Skeletal muscle tissue (tissue), 4 donors: Measurements from ENCODE around the gene EMX1. TPM values are rescaled to one million over a fixed set of nuclear protein-coding genes. Genes with fewer than 3 reads are reported as not detected.

Experiments used
- H3K27ac ChIP-seq: one replicate; pipeline ENCODE4 v1.7.0; 2013; ENCODE audit warnings: mild to moderate bottlenecking, low read depth, low read length, inconsistent platforms
- H3K27me3 ChIP-seq, 3 donors: one replicate each; pipeline ENCODE4 v1.7.0; 2013; ENCODE audit warnings: low read length in 3 of 3; ENCODE audit not compliant: control insufficient read depth in 3 of 3, insufficient read depth in 3 of 3
- H3K36me3 ChIP-seq, 3 donors: one replicate each; pipeline ENCODE4 v1.7.0; 2013; ENCODE audit warnings: low read length in 3 of 3; ENCODE audit not compliant: control insufficient read depth in 3 of 3, insufficient read depth in 3 of 3
- H3K4me1 ChIP-seq, 3 donors: one replicate each; pipeline ENCODE4 v1.7.0; 2013; ENCODE audit warnings: low read length in 3 of 3, mild to moderate bottlenecking in 3 of 3; ENCODE audit not compliant: control insufficient read depth in 3 of 3, insufficient read depth in 3 of 3
- H3K4me3 ChIP-seq, 3 donors: one replicate each; pipeline ENCODE4 v1.7.0; 2013; ENCODE audit warnings: low read length in 3 of 3
- H3K9ac ChIP-seq, 3 donors: one replicate each; pipeline ENCODE4 v1.7.0; 2013; ENCODE audit warnings: low read length in 3 of 3, mild to moderate bottlenecking in 3 of 3, moderate library complexity in 2 of 3, low read depth in 1 of 3
- H3K9me3 ChIP-seq, 3 donors: one replicate each; pipeline ENCODE4 v1.7.0; 2013; ENCODE audit warnings: low read length in 3 of 3; ENCODE audit not compliant: control insufficient read depth in 3 of 3
- total RNA-seq: library from RNA; depleted of rRNA; stranded (reverse); fragments of >200 nt; gene quantifications from one replicate; pipeline ENCODE4 v1.2.3, GENCODE V29; 2014
- donor health status: Osteomylitis.

Gene EMX1
- total RNA-seq, 1 donor from 2014 or later = not detected

DNA sequence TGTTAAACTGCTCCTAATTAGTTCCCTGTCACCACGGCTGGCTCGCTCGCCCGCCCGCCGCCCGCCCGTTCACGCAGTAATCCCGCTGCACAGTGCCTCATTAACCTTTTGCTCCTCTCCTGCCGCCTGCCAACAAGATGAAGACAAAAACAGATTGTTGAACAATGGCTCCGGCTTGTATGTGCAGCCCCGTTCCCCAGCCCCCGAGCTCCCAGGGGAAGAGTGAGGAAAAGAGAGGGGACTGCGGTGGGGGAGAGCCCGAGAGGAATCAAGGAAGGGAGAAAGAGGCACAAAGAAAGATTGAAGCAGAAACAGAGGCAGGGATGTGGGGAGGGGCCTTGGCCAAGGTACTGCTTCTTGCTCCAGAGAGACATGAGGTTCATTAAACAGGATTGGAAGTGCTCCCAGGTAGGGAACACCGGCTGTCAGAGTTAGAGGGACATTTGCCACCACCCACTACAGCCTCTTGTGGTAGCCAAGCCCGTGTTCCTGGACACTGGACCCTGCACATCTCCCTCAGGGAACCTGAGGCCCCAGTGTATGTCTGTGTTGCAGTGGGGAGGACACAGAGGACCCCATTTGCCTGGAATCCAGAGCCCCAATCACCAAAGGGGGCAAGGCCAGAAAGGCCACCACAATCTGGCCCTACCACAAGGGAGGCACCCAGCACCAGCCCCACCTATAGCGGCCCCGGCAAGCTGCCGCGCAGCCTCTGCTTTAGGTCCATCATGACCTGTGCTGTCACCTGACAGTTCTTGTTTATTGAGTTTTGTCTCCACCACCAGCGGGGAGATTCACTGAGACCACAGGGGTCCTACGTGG lies 38.1 kb downstream of the EMX1 start:
- peaks cover 9 to 10% (median 9%) of the 10 kb centered on the region in 3 donors for H3K36me3 ChIP-seq
- H3K9me3 ChIP-seq = no peaks in the 10 kb centered on the region
- H3K4me1 ChIP-seq = no peaks in the 10 kb centered on the region
- H3K9ac ChIP-seq = no peak overlapping the region
- no peak overlapping the region for H3K4me3 ChIP-seq
- H3K27ac ChIP-seq = no peak overlapping the region
- no peaks in the 10 kb centered on the region for H3K27me3 ChIP-seq

GRCh38 chr2:72956050-72956395 lies 38.7 kb downstream of the EMX1 start:
- Histone ChIP-seq H3K4me1 (no peaks in the 10 kb centered on the region), H3K36me3 (peaks cover 9 to 11% (median 9%) of the 10 kb centered on the region in 3 donors), H3K9ac (no peak overlapping the region), H3K27ac (no peak overlapping the region), H3K4me3 (no peak overlapping the region), H3K27me3 (no peaks in the 10 kb centered on the region), H3K9me3 (no peaks in the 10 kb centered on the region)

- no peaks in the 10 kb centered on the region for H3K4me1 ChIP-seq
- no peak overlapping the region for H3K4me3 ChIP-seq
- no peak overlapping the region for H3K27ac ChIP-seq
- no peaks in the 10 kb centered on the region for H3K9me3 ChIP-seq
- H3K9ac ChIP-seq = no peak overlapping the region
- peaks cover 9 to 11% (median 9%) of the 10 kb centered on the region in 3 donors for H3K36me3 ChIP-seq
- H3K27me3 ChIP-seq = no peaks in the 10 kb centered on the region
Measured at GRCh38 chr2:72956936-72957335, 39.6 kb downstream of the EMX1 start.

GRCh38 chr2:72958542-72959385 lies 41.4 kb downstream of the EMX1 start:
- no peak overlapping the region for H3K4me3 ChIP-seq

GRCh38 chr2:72959554-72959953 lies 42.2 kb downstream of the EMX1 start:
- H3K27me3 ChIP-seq = no peaks in the 10 kb centered on the region
- no peaks in the 10 kb centered on the region for H3K9me3 ChIP-seq
- peaks cover 9 to 18% (median 18%) of the 10 kb centered on the region in 3 donors for H3K36me3 ChIP-seq
- H3K4me3 ChIP-seq = no peak overlapping the region
- no peak overlapping the region for H3K27ac ChIP-seq
- no peaks in the 10 kb centered on the region for H3K4me1 ChIP-seq
- H3K9ac ChIP-seq = no peak overlapping the region

More at GRCh38 chr2:72958542-72959385, 41.4 kb downstream of the EMX1 start:
- Histone ChIP-seq H3K9ac (no peak overlapping the region), H3K36me3 (peaks cover 9 to 15% (median 13%) of the 10 kb centered on the region in 3 donors), H3K4me1 (no peaks in the 10 kb centered on the region), H3K9me3 (no peaks in the 10 kb centered on the region), H3K27me3 (no peaks in the 10 kb centered on the region), H3K27ac (no peak overlapping the region)

DNA sequence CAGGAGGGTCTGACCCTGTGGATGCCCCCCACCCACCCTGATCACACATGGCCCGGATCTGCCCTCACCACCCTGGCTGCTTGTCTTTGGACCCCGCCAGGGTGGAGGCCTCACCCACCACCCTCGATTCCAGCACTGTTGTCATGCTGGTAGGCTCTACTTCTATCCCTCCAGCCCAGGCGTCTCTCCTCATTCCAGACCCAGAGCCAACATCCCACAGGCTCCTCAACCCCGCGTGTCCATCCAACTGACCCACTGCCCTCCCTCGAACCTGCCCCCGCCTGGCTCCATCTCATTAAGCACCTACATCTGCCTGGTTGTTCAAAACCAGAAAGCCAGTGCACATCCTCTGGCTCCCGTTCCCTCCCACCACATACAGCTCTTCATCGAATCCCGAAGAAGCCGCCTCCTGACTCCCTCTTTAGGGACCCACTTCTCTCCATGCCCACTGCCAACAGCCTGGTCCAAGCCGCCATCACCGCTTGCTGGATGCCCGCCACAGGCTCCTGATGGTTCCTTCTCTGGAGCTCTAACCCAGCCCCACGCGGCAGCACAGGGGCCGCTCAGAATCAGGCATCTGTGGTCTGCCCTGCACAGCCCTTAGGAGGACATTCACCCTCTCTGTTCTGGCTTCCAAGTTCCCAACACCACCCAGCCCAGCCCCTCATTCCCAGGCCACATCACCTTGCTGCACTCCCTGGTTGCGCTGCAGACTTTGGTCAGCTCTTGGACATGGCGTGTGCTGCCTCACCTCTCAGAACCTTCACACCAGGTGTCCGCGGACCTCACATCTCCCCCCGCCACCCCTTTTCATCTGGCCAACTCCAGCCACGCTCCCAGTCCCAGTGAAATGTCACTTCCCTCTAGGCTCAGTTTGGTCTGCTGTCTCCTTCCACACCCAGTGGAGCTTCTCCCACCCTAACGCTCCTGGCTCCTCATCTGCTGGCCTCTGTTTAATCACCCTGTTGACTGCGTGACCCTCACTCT lies 43.0 kb downstream of the EMX1 start:
- H3K27ac ChIP-seq = no peak overlapping the region
- no peaks in the 10 kb centered on the region for H3K4me1 ChIP-seq
- peaks cover 9 to 18% (median 18%) of the 10 kb centered on the region in 3 donors for H3K36me3 ChIP-seq
- H3K27me3 ChIP-seq = no peaks in the 10 kb centered on the region
- no peak overlapping the region for H3K9ac ChIP-seq
- no peaks in the 10 kb centered on the region for H3K9me3 ChIP-seq
- no peak overlapping the region for H3K4me3 ChIP-seq

DNA sequence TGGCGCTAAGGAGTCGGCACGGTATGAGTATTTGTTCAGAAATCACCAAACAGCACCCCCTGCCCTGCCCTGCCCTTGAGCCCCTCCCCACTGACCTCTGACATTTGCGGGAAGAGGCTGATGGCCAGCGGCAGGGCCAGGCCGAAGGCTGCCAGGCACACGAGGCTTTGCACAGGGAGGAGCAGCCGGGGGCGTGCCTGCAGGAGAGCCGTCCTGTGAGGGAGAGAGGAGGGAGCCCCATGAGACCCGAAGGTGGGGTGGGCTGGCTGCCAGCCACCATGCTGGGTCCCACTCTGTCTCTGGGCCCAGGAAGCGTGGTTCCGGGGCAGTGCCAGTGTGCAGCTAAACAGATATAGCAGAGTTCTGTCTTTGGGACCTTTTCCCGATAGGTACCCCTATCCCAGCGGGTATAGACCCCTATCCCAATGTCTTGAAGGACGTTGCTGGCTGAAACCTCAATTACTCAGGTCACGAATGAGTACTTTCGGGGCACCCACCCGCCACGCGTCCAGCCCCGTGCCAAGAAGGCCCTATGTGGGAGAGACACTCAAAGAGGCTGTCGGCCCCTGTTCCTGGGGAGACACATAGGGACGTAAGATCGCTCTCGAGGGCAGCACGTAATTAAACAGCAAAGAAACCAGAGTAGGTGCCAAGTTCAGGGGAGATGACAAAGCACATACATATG lies 43.9 kb downstream of the EMX1 start:
- no peak overlapping the region for H3K27ac ChIP-seq
- no peak overlapping the region for H3K9ac ChIP-seq
- H3K9me3 ChIP-seq = no peaks in the 10 kb centered on the region
- H3K36me3 ChIP-seq = peaks cover 16 to 20% (median 18%) of the 10 kb centered on the region in 3 donors
- H3K27me3 ChIP-seq = no peaks in the 10 kb centered on the region
- H3K4me1 ChIP-seq = no peaks in the 10 kb centered on the region
- no peak overlapping the region for H3K4me3 ChIP-seq

DNA sequence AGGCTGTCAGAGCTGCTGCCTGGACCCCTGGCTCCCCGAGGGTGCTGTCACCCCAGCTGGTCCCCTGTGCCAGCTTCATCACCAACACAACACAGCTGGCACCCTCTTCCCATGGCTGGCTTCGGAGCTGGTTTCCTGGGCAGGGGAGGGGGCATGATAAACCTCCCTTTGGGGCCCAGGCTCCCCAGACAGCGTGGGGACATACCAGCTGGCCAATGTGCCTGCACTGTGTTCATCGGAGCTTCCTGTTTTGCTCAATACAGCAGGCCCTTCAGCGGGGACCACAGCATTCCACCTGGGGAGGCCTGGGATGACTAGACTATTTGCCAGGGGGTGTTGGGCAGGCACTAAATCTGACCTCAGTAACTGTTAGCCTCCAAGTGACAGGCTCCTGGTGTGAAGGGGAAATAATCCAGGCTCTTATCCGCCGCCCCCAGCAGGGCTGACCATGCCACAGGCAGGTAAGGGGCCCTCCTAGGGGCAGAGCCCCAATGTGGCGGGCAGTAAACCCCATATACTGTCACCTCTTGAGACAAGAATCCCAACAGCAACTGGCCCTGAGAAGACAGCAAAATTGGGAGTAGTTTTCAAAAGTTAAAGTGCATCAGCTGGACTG lies 44.6 kb downstream of the EMX1 start:
- peaks cover 14 to 23% (median 23%) of the 10 kb centered on the region in 3 donors for H3K36me3 ChIP-seq
- H3K27me3 ChIP-seq = no peaks in the 10 kb centered on the region
- H3K9ac ChIP-seq = no peak overlapping the region
- no peaks in the 10 kb centered on the region for H3K4me1 ChIP-seq
- no peak overlapping the region for H3K4me3 ChIP-seq
- H3K27ac ChIP-seq = no peak overlapping the region
- no peaks in the 10 kb centered on the region for H3K9me3 ChIP-seq

DNA sequence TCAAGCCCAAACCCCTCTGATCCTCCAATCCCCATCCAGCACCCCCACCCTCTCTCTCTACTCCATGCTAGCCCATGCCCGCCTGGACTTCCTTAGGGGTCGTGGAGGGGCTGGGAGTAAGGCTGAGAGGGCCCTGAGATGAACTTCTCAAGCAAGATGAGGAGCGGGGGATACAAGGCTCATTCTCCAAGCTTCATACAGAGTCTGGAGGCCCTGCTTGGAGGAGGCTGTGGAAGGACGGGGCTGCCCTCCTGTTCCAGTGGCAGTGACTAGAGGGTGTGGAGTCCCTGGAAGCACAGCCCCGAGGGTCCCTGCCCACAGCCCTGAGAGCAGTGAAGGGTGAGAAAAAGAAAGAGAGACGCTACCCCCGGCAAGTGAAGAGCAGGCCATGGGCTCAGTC lies 45.6 kb downstream of the EMX1 start:
- H3K27ac ChIP-seq = no peak overlapping the region
- H3K4me3 ChIP-seq = no peak overlapping the region
- peaks cover 14 to 23% (median 23%) of the 10 kb centered on the region in 3 donors for H3K36me3 ChIP-seq
- no peak overlapping the region for H3K9ac ChIP-seq
- H3K27me3 ChIP-seq = no peaks in the 10 kb centered on the region
- no peaks in the 10 kb centered on the region for H3K4me1 ChIP-seq
- H3K9me3 ChIP-seq = no peaks in the 10 kb centered on the region
